A204.1 (cell line): ENCODE results near the gene CCDC106.

Experiments used
- FAIRE-seq: peaks from 2 replicates; lab custom pipeline; 2012; peaks lifted over from hg19 to GRCh38; lab: Jason Lieb, UNC

The CCDC106 gene

GRCh38 chr19:55652311-55653128 is 4.5 kb downstream of the CCDC106 start:
- no peak for FAIRE-seq

DNA sequence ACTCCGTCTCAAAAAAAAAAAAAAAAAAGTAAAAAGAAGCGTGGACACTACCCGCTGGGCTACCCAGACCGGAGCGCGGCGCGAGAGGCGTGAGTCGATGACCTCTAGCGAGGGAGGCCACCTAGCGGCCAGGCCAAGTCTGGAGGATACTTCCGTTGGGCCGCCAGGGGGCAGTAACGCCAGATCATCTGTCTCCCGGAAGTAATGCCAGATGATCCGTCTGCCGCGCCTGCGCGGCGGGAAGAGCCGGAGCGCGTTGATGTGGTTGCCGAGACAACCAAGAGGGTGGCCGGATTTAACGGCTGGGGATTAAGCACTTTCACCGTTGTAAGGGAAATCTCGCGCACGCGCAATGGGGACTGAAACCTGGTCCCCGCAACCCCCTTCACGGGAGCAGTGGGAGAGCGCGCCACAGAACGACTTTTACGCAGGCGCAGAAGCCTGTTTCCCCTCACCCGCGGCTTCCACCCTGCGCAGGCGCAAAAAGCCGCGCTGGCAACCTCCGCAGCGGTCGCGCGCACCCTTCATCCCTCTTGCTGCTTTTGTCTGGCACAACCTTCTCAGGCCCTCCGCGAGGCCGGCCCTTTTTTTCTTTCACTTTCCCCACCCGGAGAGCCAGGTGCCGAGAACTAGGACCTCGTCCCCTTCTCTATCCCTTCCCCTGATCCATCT is 5.8 kb downstream of the CCDC106 start:
- FAIRE-seq: no peak

- FAIRE-seq: peak; percentile 99
These were observed 6.4 kb downstream of the CCDC106 start for GRCh38 chr19:55654323-55654867.

DNA sequence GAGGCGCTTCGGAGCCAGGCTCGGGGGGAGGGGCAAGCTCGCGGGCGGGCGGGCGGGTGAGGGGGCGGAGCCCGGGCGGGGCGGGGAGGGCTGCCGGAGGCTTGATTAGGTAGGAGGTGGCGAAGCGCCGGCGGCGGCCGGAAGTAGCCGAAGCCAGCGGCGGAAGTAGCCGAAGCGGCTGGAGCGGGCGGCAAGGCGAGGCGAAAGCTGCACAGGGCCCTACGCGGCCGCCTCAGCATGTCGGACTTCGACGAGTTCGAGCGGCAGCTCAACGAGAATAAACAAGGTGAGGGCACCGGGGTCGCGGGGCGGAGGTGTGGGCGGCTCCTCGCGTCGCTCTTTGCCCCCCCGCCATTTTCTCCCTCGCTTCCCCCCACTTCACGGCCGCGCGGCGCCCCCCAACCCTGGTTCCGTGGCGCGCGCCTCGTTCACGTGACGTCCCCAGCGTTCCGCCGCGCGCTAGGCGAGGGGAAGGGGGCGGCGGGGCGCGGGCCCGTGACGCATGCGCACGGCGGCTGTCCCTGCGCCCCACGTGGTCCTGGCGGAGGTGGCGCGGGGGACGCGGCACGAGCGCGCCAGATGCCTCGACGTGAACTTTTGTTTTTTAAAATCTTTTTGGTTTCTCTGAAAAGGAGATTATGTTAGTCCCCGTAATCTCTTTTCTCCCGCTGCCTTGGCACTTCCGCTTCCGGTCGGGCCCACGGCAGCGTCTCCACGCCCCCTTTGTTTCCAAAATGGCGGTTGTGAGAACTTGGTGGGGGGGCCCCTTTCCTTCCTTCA is 7.0 kb downstream of the CCDC106 start, which contains the start of gene U2AF2:
TSS of gene U2AF2 (plus strand) at position 168 of the 780 bp plus-strand sequence. CDS start at position 238, 70 bp downstream.
- no peak for FAIRE-seq

DNA sequence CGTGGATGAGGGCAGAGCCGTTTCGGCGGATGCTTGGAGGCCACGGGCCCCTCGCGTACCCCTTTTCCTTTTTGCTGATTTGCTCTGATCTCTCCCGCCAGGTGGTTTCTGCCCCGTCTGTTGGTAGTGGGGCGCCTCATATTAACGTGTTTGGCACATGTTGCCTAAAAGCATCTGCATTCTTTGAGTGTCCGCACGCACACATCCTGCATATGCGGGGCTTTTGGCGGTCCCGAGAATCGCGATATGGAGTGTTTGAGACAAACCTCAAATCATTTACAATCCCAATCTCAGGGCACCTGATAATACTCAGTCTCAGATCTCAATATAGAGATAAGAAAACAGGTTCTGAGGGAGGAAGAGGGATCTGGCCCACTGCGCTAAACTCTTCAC is 7.6 kb downstream of the CCDC106 start:
- FAIRE-seq: no peak

DNA sequence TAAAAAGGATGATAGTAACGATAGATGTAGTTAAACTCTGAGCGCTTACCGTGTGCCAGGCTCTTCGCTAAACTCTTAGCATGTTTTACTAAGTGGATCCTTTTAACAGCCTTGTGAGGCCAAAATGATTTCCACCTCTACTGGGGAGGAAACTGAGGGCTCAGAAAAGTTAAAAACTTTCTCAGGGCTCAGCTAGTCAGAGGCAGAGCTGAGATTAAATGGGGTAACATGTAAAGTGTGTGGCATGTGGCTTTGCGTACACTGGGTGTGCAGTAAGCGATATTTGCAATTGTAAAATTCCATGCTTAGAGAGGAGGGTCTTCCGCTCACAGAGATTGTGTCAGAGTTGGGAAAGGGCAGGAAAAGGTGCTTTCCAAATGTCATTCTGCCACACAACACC is 8.5 kb downstream of the CCDC106 start:
- no peak for FAIRE-seq

GRCh38 chr19:55656988-55657747 is 9.2 kb downstream of the CCDC106 start:
- no peak for FAIRE-seq

GRCh38 chr19:55658846-55659459 is 10.9 kb downstream of the CCDC106 start:
- FAIRE-seq: no peak

DNA sequence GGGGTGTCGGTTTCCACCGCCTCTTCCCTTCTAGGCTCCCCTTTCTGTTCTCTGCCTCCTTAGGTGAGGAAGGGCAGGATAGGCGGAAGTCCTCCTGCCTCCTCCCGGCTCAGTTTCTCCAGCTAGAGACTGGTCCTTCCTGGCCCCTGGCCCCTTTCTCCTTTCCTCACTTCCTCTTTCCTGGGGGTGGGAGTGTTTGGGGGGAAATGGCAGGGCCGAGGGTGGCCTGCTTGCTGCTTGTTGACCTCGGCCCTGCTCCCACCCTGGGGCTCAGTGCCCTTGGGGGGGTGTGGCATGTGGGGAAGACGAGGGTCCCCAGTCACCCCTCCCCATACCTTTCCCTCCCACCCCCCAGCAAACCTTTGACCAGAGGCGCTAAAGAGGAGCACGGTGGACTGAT is 11.8 kb downstream of the CCDC106 start:
- FAIRE-seq: no peak

- FAIRE-seq: no peak
These were observed 12.4 kb downstream of the CCDC106 start for GRCh38 chr19:55660404-55660803.

GRCh38 chr19:55660991-55661390 is 13.0 kb downstream of the CCDC106 start:
- FAIRE-seq: no peak

- no peak for FAIRE-seq
These were observed 13.8 kb downstream of the CCDC106 start for GRCh38 chr19:55661826-55662225.

DNA sequence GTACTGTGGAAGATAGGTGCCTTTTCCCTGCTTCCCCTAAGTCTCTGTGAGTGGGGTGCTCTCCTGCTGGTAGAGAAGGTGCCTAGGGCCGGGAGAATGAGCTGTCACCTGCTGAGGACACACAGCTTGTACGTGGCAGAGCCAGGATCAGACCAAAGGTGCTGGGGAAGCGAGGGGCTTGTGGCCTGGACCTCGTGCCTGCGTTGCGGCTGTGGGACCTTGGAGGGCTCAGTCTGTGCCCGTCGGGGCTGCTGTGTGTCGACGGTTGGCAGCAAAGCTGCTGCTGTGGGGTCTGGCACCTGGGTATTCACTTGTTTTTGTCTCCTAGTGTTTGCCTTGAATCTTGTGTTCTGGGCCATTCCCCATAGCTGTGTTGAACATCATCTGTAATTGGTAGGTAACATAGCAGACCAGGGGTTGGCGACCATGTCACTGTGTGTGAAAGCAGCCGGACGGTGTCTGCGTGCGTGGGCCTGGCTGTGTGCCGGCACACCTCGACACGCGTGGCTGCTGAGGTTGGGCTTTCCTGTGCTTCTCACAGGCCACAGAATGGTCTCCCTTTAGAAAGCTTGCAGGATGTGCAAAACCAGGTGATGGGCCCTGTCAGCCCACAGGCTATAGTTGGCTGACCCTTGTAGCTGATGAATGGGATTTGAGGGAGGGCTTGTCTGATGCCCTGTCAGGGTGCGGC is 16.0 kb downstream of the CCDC106 start:
- FAIRE-seq: no peak

- no peak for FAIRE-seq
These were observed 18.5 kb downstream of the CCDC106 start for GRCh38 chr19:55666343-55667005.

GRCh38 chr19:55667006-55667381 is 19.0 kb downstream of the CCDC106 start:
- FAIRE-seq: no peak

DNA sequence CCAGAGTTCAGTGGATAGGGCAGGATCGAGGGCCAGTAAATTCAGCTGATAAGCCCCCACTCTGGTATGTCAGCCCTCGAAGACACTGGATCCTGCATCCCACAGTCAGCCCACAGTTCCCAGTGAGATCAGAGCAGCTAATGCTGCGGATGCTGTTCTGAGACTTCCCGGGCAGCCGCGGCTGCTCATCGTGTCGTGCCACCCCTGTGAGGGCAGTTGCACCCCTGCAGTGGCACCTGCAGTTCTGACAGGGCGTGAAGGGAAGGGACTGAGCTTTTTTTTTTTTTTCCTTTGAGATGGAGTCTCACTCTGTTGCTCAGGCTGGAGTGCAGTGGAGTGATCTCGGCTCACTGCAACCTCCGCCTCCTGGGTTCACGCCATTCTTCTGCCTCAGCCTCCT is 19.5 kb downstream of the CCDC106 start:
- no peak for FAIRE-seq

GRCh38 chr19:55667958-55668357 is 19.9 kb downstream of the CCDC106 start:
- no peak for FAIRE-seq

GRCh38 chr19:55668603-55669348 is 20.8 kb downstream of the CCDC106 start:
- FAIRE-seq: no peak
